RWPE2 (cell line): ENCODE data around the gene ZNF451.
"Not testable (repeated sequence)": the region's sequence is repeated elsewhere in the genome, so short reads cannot be mapped to it uniquely, and the experiment has no call there.

Experiments used
- ATAC-seq: fragments of 200-7000 bp; cut with Tn5 transposase; 3 replicates; pipeline ENCODE4 v1.9.1; 2021; ENCODE audit warnings: low read depth
- DNase-seq: peaks from one replicate; pipeline ENCODE4 v3.0.0-alpha.2; 2020; ENCODE audit warnings: low spot score
- H3K27ac ChIP-seq: fragments of 450-650 bp; 2 replicates; pipeline ENCODE4 v1.5.1; 2017; ENCODE audit warnings: mild to moderate bottlenecking; ENCODE audit not compliant: poor library complexity, severe bottlenecking
- H3K27me3 ChIP-seq: fragments of 250-450 bp; sonication (Bioruptor Pico); 2 replicates; pipeline ENCODE4 v1.5.1; 2021; ENCODE audit warnings: mild to moderate bottlenecking, moderate library complexity; ENCODE audit not compliant: insufficient read depth, poor library complexity, severe bottlenecking
- H3K36me3 ChIP-seq: fragments of 250-450 bp; sonication (Bioruptor Pico); 2 replicates; pipeline ENCODE4 v1.5.1; 2020; ENCODE audit warnings: low read depth, mild to moderate bottlenecking, moderate library complexity
- H3K4me1 ChIP-seq: fragments of 250-450 bp; sonication (Bioruptor Pico); 2 replicates; pipeline ENCODE4 v1.5.1; 2021; ENCODE audit warnings: mild to moderate bottlenecking, moderate library complexity; ENCODE audit not compliant: insufficient read depth, poor library complexity, severe bottlenecking
- H3K4me3 ChIP-seq: fragments of 250-450 bp; sonication (Bioruptor Pico); 2 replicates; pipeline ENCODE4 v1.5.1; 2021; ENCODE audit warnings: mild to moderate bottlenecking, moderate library complexity; ENCODE audit not compliant: severe bottlenecking
- H3K9me3 ChIP-seq: fragments of 250-450 bp; sonication (Bioruptor Pico); 2 replicates; pipeline ENCODE4 v1.5.1; 2021; ENCODE audit warnings: mild to moderate bottlenecking, moderate library complexity; ENCODE audit not compliant: severe bottlenecking
- CTCF ChIP-seq: fragments of 450-650 bp; IDR thresholded peaks from one replicate; pipeline ENCODE4 v1.5.1; 2017; ENCODE audit warnings: mild to moderate bottlenecking, moderate library complexity; ENCODE audit not compliant: poor library complexity, severe bottlenecking

ZNF451 gene

GRCh38 chr6:57085471-57085870 is 4.5 kb upstream of the ZNF451 start:
- Histone ChIP-seq H3K9me3 (no peaks in the 10 kb centered on the region), H3K4me3 (no peak overlapping the region), H3K36me3 (no peaks in the 10 kb centered on the region), H3K27ac (no peak overlapping the region), H3K4me1 (peaks cover 5% of the 10 kb centered on the region), H3K27me3 (no peaks in the 10 kb centered on the region)
- DNase-seq, result no peak
- TF ChIP-seq CTCF, result no peak
- ATAC-seq, result no peak

- DNase-seq (no peak), ATAC-seq (no peak)
- Histone ChIP-seq H3K4me3 (no peak overlapping the region), H3K27me3 (no peaks in the 10 kb centered on the region), H3K4me1 (peaks cover 11% of the 10 kb centered on the region), H3K9me3 (no peaks in the 10 kb centered on the region), H3K36me3 (peaks cover 6% of the 10 kb centered on the region), H3K27ac (no peak overlapping the region)
- no peak for TF ChIP-seq CTCF
These were observed 3.1 kb upstream of the ZNF451 start for GRCh38 chr6:57086843-57087242.

GRCh38 chr6:57087916-57088315 is 2.1 kb upstream of the ZNF451 start:
- no peak for TF ChIP-seq CTCF
- DNase-seq (no peak), ATAC-seq (no peak)
- Histone ChIP-seq H3K9me3 (no peaks in the 10 kb centered on the region), H3K4me1 (peaks cover 22% of the 10 kb centered on the region), H3K27ac (no peak overlapping the region), H3K36me3 (peaks cover 17% of the 10 kb centered on the region), H3K27me3 (no peaks in the 10 kb centered on the region), H3K4me3 (no peak overlapping the region)

- peak overlapping the region; percentile 47 for H3K4me3 ChIP-seq
- H3K36me3 ChIP-seq, result peaks cover 30% of the 10 kb centered on the region
- no peaks in the 10 kb centered on the region for H3K27me3 ChIP-seq
- DNase-seq, result no peak
- TF ChIP-seq CTCF, result no peak
- H3K4me1 ChIP-seq, result peaks cover 29% of the 10 kb centered on the region
- H3K9me3 ChIP-seq, result no peaks in the 10 kb centered on the region
- peak overlapping the region; percentile 55 for H3K27ac ChIP-seq
- no peak for ATAC-seq
These were observed 723 bp upstream of the ZNF451 start for GRCh38 chr6:57089265-57089664.

DNA sequence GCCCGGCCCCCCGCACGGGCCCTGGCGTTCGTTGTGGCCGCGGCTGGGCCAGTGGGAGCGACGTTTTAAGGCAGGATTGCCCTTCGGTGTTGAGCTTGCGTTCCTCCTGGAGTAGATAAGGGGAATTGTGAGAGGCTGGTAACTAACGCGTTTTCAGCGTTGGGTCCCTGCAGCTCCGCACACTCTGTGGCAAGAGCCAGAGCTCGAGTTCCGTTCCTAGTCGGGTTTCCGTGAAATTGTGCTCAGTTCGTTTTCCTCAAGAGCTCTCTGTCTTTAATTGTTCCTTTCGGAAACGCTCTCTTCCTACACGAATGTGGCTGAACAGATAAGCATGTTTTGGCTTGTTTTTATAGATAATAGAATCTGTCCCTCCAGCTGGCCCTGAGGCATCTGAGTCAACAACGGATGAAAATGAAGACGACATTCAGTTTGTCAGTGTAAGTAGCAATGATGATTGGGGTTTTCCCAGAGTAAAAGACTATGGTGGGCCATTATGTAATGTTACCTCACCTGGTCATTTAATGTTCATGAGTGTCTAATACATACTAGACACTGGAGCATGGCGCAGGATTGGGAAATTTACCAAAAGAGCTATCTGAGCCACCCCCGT is 575 bp downstream of the ZNF451 start:
- Histone ChIP-seq H3K27ac (peak overlapping the region; percentile 55), H3K36me3 (peaks cover 42% of the 10 kb centered on the region), H3K4me1 (peaks cover 29% of the 10 kb centered on the region)
- not testable (repeated sequence) for H3K4me3 ChIP-seq, DNase-seq, H3K9me3 ChIP-seq, H3K27me3 ChIP-seq
- peak; percentile 1; the same call in 2 of the 3 replicates for ATAC-seq

DNA sequence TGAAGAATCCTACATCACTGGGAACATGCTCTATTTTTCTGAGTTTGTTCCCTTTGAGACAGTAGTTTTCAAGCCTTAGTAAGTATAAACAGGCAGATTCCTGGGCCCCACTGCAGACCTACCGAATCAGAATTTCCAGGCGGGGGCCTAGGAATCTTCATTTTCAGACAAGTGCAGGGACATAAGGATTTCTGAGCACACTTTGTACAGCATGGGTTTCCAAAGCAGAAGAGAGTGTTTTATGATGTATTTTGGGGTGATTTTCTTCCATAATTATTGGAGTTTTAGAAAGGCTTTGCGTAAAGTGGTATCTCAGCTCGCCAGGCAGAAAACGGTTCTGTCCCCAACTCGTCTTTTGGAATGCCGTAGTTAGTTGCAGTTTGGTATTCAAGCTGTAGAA is 1.4 kb downstream of the ZNF451 start:
- Histone ChIP-seq H3K36me3 (peaks cover 43% of the 10 kb centered on the region), H3K4me1 (peaks cover 29% of the 10 kb centered on the region)
- ATAC-seq, DNase-seq, H3K9me3 ChIP-seq, H3K27me3 ChIP-seq, H3K27ac ChIP-seq, H3K4me3 ChIP-seq: not testable (repeated sequence)
